Mesothelial cell of epicardium (in vitro differentiated cells): ENCODE measurements around the gene FCSK. TPM values are rescaled to one million over a fixed set of nuclear protein-coding genes. Genes with fewer than 3 reads are reported as not detected.

ENCODE experiments used
- DNase-seq, 2 experiments: peaks; one replicate each; pipeline ENCODE4 v3.0.0; 2021; ENCODE audit warnings: low spot score in 2 of 2; ENCODE audit not compliant: unreplicated experiment in 2 of 2
- H3K27ac Mint-ChIP-seq: 2 replicates; pipeline ENCODE4 v1.8.0; 2021; ENCODE audit warnings: mixed read lengths
- H3K27me3 Mint-ChIP-seq: 2 replicates; pipeline ENCODE4 v1.8.0; 2021; ENCODE audit warnings: low read depth, mixed read lengths
- H3K36me3 Mint-ChIP-seq: 2 replicates; pipeline ENCODE4 v1.8.0; 2021; ENCODE audit warnings: mixed read lengths
- H3K4me1 Mint-ChIP-seq: 2 replicates; pipeline ENCODE4 v1.8.0; 2021; ENCODE audit warnings: mixed read lengths
- H3K4me3 Mint-ChIP-seq: 2 replicates; pipeline ENCODE4 v1.8.0; 2021; ENCODE audit warnings: mild to moderate bottlenecking, moderate library complexity, mixed read lengths
- H3K9me3 Mint-ChIP-seq: 2 replicates; pipeline ENCODE4 v1.8.0; 2021; ENCODE audit warnings: mixed read lengths
- CTCF ChIP-seq: fragments of 200-600 bp; sonication (generic); IDR thresholded peaks from one replicate; pipeline ENCODE4 v1.5.0; 2021; ENCODE audit warnings: antibody characterized with exemption; ENCODE audit not compliant: unreplicated experiment
- total RNA-seq: library from RNA; stranded (reverse); gene quantifications from 3 replicates; pipeline ENCODE4 v1.2.1, GENCODE V29; 2021

The FCSK gene
- total RNA-seq, 1 donor from 2014 or later: 27.7 TPM

- Mint-ChIP-seq H3K4me1 (peaks cover 13% of the 10 kb centered on the region), H3K27ac (peak overlapping the region; percentile 75)
Observed at GRCh38 chr16:70416748-70417616, 37.4 kb upstream of the FCSK start.

DNA sequence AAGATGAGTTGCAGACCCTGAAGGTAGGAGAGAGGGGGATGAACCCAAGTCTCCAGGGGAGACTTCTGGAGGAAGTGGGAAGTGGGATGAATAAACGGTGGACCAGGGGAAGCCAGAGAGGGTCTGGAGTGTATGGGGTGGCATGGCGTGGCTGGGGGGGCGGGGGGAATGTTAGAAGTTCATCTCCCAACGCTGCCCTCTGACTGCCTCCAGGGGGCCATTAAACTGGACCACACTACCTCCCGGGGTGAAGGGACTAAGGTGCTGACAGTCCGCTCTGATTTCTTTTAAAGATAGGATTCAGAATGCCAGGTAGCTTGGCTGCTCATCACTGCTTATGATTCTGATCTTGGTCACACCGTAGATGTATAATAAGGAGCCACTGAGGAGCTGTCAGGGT, 36.7 kb upstream of the FCSK start:
- DNase-seq: no peak
- TF ChIP-seq CTCF: no peak
- H3K4me3 Mint-ChIP-seq: no peak overlapping the region
- no peaks in the 10 kb centered on the region for H3K27me3 Mint-ChIP-seq
- H3K4me1 Mint-ChIP-seq: peaks cover 11% of the 10 kb centered on the region
- H3K27ac Mint-ChIP-seq: peak overlapping the region; percentile 75
- H3K9me3 Mint-ChIP-seq: no peaks in the 10 kb centered on the region
- peaks cover 7% of the 10 kb centered on the region for H3K36me3 Mint-ChIP-seq

More at GRCh38 chr16:70416748-70417616, 37.4 kb upstream of the FCSK start:
- no peaks in the 10 kb centered on the region for H3K9me3 Mint-ChIP-seq
- no peak for TF ChIP-seq CTCF
- peaks cover 9% of the 10 kb centered on the region for H3K36me3 Mint-ChIP-seq
- H3K4me3 Mint-ChIP-seq: no peak overlapping the region
- DNase-seq: no peak
- H3K27me3 Mint-ChIP-seq: no peaks in the 10 kb centered on the region

DNA sequence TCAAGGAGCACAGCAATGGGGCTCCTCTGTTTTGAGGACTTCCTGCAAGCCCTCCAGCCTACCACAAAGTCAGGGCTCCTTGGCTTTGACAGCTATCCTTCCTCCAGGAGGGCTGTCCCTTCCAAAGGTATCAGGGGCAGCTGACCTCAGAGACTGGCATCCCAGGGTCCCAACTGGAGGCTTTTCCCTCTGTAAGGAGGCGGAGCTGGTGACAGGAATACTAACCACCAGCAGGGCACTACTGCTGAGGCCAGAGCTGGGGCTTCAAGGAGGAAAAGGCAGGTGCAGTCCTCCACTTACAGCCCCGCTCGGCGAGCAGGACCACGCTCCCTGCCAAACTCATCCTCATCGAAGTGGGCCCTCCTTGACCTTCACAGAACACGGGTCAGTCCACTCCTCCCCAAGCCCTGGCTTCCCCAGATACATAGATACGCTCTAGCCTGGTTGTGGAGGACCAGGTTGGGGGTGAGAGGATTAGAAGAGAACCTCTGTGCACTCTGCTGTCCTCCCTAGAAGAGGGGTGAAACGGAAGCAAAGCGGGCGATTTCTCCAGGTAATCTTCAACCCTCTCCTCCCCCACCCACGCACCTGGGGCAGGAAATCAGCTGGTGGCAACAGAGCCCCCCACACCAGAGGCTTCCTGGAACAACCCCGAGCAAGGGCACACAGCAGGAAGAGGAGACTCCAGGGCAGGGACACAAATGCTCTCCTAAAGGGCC, 36.0 kb upstream of the FCSK start:
- Mint-ChIP-seq H3K27ac (no peak overlapping the region), H3K36me3 (peaks cover 8% of the 10 kb centered on the region), H3K9me3 (no peaks in the 10 kb centered on the region), H3K27me3 (no peaks in the 10 kb centered on the region), H3K4me1 (peaks cover 14% of the 10 kb centered on the region), H3K4me3 (no peak overlapping the region)
- no peak for DNase-seq
- TF ChIP-seq CTCF: no peak

GRCh38 chr16:70418993-70419318, 35.4 kb upstream of the FCSK start:
- no peak for TF ChIP-seq CTCF
- no peak overlapping the region for H3K27ac Mint-ChIP-seq
- H3K9me3 Mint-ChIP-seq: no peaks in the 10 kb centered on the region
- H3K4me1 Mint-ChIP-seq: peaks cover 14% of the 10 kb centered on the region
- peaks cover 8% of the 10 kb centered on the region for H3K36me3 Mint-ChIP-seq
- H3K27me3 Mint-ChIP-seq: no peaks in the 10 kb centered on the region
- no peak overlapping the region for H3K4me3 Mint-ChIP-seq
- DNase-seq: no peak

GRCh38 chr16:70419384-70420327, 34.7 kb upstream of the FCSK start:
- Mint-ChIP-seq H3K4me1 (peaks cover 12% of the 10 kb centered on the region), H3K36me3 (peaks cover 8% of the 10 kb centered on the region), H3K27me3 (no peaks in the 10 kb centered on the region), H3K4me3 (no peak overlapping the region), H3K27ac (no peak overlapping the region), H3K9me3 (no peaks in the 10 kb centered on the region)
- DNase-seq: no peak
- no peak for TF ChIP-seq CTCF
